Measurements from ENCODE around the gene PRKCG.

Gene PRKCG

GRCh38 chr19:53903055-53903680 is 21.2 kb downstream of the PRKCG start:
- H3K27me3 ChIP-seq (ENCODE audit: low read length) = no peaks in the 10 kb centered on the region
- H3K27ac ChIP-seq (ENCODE audit: low read depth, low read length) = no peak overlapping the region
- no peaks in the 10 kb centered on the region for H3K9me2 ChIP-seq (replicated peaks; ENCODE audit: insufficient read depth, low read length)
- TF ChIP-seq CTCF (IDR thresholded peaks at IDR 0.05; ENCODE audit: insufficient read depth, low read length, poor library complexity, severe bottlenecking) = no peak
- no peak for TF ChIP-seq EZH2phosphoT487 (conservative IDR thresholded peaks at IDR 0.05; ENCODE audit: low read length)
- H3K9ac ChIP-seq (ENCODE audit: low read length) = no peak overlapping the region
- no peak overlapping the region for H3K4me3 ChIP-seq (ENCODE audit: insufficient read depth, low read length, poor library complexity, severe bottlenecking)
- no peaks in the 10 kb centered on the region for H4K20me1 ChIP-seq (ENCODE audit: low read depth, low read length)
- no peaks in the 10 kb centered on the region for H3K36me3 ChIP-seq (ENCODE audit: low read length)
- no peaks in the 10 kb centered on the region for H3K79me2 ChIP-seq (ENCODE audit: insufficient read depth, low read length)
- no peak overlapping the region for H2AFZ ChIP-seq (ENCODE audit: low read depth, low read length, severe bottlenecking)
- no peaks in the 10 kb centered on the region for H3K9me3 ChIP-seq (ENCODE audit: insufficient read depth, low read length)
- H3K4me2 ChIP-seq (ENCODE audit: low read depth, low read length, poor library complexity, severe bottlenecking) = no peak overlapping the region
- H3F3A ChIP-seq (ENCODE audit: insufficient read depth) = no peaks in the 10 kb centered on the region

- Histone ChIP-seq H3K36me3 (ENCODE audit: low read length) (no peaks in the 10 kb centered on the region), H3K9ac (ENCODE audit: low read length) (no peak overlapping the region), H3K9me2 (replicated peaks; ENCODE audit: insufficient read depth, low read length) (no peaks in the 10 kb centered on the region), H3K79me2 (ENCODE audit: insufficient read depth, low read length) (no peaks in the 10 kb centered on the region), H3K27me3 (ENCODE audit: low read length) (no peaks in the 10 kb centered on the region), H3K4me2 (ENCODE audit: low read depth, low read length, poor library complexity, severe bottlenecking) (no peak overlapping the region), H4K20me1 (ENCODE audit: low read depth, low read length) (no peaks in the 10 kb centered on the region), H3K4me3 (ENCODE audit: insufficient read depth, low read length, poor library complexity, severe bottlenecking) (no peak overlapping the region), H3K9me3 (ENCODE audit: insufficient read depth, low read length) (no peaks in the 10 kb centered on the region), H3F3A (ENCODE audit: insufficient read depth) (no peaks in the 10 kb centered on the region), H3K27ac (ENCODE audit: low read depth, low read length) (no peak overlapping the region), H2AFZ (ENCODE audit: low read depth, low read length, severe bottlenecking) (no peak overlapping the region)
- TF ChIP-seq EZH2phosphoT487 (conservative IDR thresholded peaks at IDR 0.05; ENCODE audit: low read length) (no peak), CTCF (IDR thresholded peaks at IDR 0.05; ENCODE audit: insufficient read depth, low read length, poor library complexity, severe bottlenecking) (no peak)
Measured at GRCh38 chr19:53904909-53905308, 22.9 kb downstream of the PRKCG start.

- TF ChIP-seq EZH2phosphoT487 (conservative IDR thresholded peaks at IDR 0.05; ENCODE audit: low read length) (no peak), CTCF (IDR thresholded peaks at IDR 0.05; ENCODE audit: insufficient read depth, low read length, poor library complexity, severe bottlenecking) (no peak)
- Histone ChIP-seq H3K27me3 (ENCODE audit: low read length) (no peaks in the 10 kb centered on the region), H3K36me3 (ENCODE audit: low read length) (no peaks in the 10 kb centered on the region), H2AFZ (ENCODE audit: low read depth, low read length, severe bottlenecking) (no peak overlapping the region), H3K27ac (ENCODE audit: low read depth, low read length) (no peak overlapping the region), H4K20me1 (ENCODE audit: low read depth, low read length) (no peaks in the 10 kb centered on the region), H3K9me2 (replicated peaks; ENCODE audit: insufficient read depth, low read length) (no peaks in the 10 kb centered on the region), H3K79me2 (ENCODE audit: insufficient read depth, low read length) (no peaks in the 10 kb centered on the region), H3K9ac (ENCODE audit: low read length) (no peak overlapping the region), H3F3A (ENCODE audit: insufficient read depth) (no peaks in the 10 kb centered on the region), H3K4me2 (ENCODE audit: low read depth, low read length, poor library complexity, severe bottlenecking) (no peak overlapping the region), H3K9me3 (ENCODE audit: insufficient read depth, low read length) (no peaks in the 10 kb centered on the region), H3K4me3 (ENCODE audit: insufficient read depth, low read length, poor library complexity, severe bottlenecking) (no peak overlapping the region)
Measured at GRCh38 chr19:53905787-53906186, 23.8 kb downstream of the PRKCG start.
